HG03135 (cell line): Measurements from ENCODE around the gene LHX5.

Source experiments
- ATAC-seq: cut with Tn5 transposase; IDR thresholded peaks from one replicate; pipeline ENCODE4 v1.9.1; 2021; ENCODE audit warnings: mild to moderate bottlenecking, moderate library complexity; ENCODE audit not compliant: unreplicated experiment

Gene LHX5

DNA sequence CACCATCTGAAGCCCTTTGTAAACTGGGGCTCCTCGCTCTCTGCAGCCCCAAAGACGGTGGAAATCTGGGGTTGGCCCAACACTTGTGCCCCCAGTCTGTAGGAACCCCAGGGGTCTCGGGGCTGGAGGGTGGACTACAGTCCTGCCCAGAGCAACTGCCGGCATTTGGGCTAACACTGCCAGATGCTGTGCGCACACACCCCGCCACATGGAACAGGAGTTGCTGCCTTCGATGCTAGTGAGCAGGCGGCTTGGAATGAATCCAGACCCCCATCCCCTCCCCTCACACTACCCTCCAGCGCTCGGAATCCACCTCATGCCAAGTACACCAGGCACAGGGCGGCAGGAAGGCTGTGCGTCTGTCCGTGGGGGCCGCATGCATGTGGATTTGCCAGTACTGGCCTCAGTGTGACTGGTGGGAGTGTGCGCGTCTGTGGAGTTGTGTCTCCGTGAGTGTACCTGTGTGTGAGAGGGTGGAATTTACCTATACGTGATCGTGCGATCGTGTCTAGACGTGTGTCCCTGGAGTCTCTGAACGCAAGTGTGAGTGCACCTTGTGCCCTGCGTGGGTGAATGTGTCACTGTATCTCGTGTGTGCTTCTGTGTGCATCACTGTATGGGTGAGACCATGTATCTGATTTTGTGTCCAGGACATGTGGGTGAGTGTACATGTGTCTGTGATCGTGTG, 5.1 kb downstream of the LHX5 start:
- ATAC-seq, result no peak

DNA sequence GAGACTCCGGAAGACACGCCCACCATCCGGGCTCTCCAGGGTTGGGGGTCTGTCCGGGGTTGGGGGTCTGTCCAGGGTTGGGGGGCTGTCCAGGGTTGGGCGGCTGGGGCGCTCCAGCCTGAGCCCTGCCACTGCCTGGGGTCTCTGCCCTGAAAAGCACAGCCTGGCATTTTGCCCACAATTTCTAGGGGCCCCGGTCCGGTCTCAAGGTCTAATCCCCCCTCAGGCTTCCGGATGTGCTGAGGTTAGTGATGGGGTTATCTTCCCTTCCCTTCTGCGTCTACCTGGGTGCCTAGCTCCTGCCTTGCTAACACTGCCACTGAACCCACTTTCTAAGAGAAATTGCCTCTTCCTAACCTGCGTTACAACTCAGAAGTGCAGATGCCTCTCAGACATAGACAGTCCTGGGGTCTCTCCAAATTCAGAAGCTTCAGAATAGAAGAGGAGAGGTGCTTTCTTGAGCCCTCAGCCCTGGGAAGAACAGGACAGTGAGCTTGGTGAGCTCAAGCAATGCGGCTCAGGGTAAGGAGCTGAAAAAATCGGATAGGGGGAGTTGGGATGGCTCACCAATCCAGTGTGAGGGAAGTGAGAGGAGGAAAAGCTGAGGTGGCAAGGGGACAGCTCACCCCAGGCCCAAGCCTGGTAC, 5.7 kb downstream of the LHX5 start:
- ATAC-seq, result no peak

GRCh38 chr12:113464852-113465719, 6.6 kb downstream of the LHX5 start:
- ATAC-seq, result no peak

DNA sequence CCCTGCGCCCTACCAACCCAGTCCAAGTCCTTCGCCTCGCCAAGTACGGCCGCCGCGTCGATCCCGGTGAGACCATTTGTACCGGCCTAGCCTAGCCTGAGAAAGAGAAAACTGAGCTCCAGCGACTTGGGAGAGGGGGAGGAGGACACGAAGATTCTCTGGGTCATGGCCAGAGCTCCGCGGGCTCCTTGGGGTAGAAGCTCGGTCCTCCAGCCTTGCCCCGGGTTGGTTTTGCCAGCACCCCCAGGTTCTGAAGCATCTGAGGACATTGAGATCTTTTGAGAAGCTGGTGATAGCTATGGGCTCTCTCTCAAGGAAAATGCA, 7.3 kb downstream of the LHX5 start:
- ATAC-seq, result no peak

DNA sequence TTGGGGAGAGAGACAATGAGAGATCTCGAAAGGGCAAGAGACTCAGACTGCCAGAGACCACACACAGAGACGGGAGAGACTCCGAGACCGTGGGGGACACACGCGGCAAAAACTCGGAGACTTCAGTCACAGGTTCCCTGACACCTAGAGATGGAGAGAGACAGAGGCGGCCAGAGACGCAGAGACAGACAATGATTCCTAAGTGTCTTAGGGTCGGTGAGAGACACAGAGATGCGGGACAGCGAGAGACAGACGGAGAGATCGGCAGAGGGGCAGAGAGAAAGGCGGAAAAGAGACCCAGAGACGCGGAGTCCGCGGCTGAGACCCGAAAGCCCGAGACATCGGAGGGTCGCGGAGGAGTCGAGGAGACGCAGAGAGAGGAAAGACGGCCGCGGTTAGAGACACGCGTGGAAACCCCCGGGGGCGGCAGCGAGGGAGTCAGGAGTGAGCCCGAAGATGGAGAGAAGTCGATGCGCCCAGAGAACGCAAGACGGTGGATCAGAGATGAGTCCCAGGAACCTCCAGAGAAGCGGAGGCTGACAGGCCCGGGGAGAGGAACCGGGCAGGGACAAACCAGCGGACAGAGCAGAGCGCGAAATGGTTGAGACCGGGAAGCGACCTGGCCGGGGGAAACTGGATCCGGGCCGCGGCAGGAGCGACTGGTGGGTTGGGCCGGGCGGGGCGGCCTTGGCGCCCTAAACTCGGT, 7.8 kb downstream of the LHX5 start:
- no peak for ATAC-seq

GRCh38 chr12:113462998-113463745, 8.5 kb downstream of the LHX5 start:
- ATAC-seq, result no peak

- no peak for ATAC-seq
These were observed 9.4 kb downstream of the LHX5 start for GRCh38 chr12:113462117-113462774.

- no peak for ATAC-seq
These were observed 10.0 kb downstream of the LHX5 start for GRCh38 chr12:113461666-113462065.

- ATAC-seq, result no peak
These were observed 11.7 kb downstream of the LHX5 start for GRCh38 chr12:113459981-113460380.

GRCh38 chr12:113457710-113458109, 14.0 kb downstream of the LHX5 start:
- ATAC-seq, result no peak

- ATAC-seq, result no peak
These were observed 14.5 kb downstream of the LHX5 start for GRCh38 chr12:113457185-113457584.

DNA sequence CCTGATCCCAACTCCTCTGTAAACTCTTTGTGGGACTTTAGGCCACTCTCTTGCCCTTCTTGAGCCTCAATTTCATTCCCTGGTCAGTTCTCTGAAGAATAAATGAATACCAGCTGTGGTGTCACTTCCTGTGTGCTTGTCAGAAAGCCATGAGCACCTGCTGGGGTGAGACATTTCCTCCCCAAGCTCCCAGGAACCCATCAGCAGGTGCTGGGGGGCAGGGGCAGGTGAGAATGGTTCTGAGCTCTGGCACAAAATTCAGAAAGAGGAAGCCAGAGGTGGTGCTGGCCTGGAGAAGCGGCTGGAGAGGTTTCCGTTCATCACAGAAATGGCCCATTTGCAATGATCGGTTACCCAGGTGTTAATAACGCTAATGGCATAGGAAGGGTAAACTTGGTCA, 14.9 kb downstream of the LHX5 start:
- ATAC-seq, result no peak

DNA sequence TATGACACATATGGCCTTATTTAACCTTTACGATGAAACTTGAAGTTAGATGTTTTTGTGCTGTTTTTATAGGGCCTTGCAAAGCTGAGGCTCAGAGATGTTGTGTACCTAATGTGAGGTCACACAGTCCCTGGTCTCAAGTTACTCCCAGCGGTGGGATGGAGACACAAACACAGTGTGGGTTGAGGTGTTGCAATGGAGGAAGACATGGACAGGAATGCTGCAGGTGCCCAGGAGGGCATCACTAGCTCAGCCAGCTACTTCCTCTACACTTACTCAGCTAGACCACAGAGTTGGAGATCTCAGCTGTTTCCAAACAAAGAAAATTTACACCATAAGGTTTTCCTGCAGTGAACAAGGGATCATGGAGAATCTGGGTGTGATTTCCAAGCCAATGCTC, 15.5 kb downstream of the LHX5 start:
- no peak for ATAC-seq

DNA sequence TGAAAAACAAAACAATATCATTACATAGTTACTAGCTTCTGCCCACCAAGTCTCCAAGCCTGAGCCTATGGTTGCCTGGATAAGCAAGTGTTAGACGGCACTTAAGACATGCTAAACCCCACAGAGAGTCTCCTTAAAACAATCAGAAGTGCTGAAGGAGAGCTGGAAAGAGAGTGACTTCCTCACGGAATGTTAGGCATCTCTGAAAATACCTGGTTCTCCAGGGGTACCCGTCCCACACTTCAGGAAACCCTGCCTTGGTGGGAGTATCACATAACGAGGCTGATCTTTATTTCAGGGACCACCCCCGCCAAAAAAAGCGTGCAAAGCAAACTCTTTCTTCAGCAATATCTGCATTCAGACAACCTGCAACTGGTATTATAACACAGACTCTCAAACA, 18.3 kb downstream of the LHX5 start:
- no peak for ATAC-seq

GRCh38 chr12:113452458-113452857, 19.2 kb downstream of the LHX5 start:
- no peak for ATAC-seq

DNA sequence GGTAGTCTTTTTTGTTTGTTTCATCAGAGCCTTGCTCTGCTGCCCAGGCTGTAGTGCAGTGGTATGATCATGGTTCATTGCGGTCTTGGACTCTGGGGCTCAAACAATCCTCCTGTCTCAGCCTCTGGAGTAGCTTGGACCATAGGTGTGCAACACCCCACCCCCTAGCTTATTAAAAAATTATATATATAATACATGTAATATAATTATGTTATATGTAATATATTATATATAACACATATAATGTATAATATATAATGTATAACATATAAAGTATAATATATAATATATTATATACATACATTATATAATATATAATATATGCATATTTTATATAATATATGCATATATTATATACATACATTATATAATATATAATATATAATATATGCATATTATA, 21.8 kb downstream of the LHX5 start:
- no peak for ATAC-seq

DNA sequence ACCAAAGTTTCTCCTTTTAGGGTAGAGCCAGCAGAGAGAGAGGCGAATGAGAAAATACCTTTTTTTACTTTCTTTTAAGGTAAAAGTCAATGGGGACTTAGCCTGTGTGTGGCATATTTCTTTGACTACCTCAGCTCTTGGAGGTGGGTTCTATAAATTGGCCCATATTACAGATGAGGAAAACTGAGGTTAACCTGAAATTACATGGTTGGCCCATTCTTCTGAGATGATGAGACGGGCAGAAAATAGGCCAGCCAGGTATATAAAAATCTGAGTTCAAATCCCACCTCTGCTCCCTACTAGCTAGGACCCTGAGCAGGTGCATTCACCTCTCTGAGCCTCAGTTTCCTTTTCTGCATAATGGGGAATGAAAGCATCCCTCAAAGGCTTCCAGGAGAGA, 22.4 kb downstream of the LHX5 start:
- ATAC-seq, result no peak

DNA sequence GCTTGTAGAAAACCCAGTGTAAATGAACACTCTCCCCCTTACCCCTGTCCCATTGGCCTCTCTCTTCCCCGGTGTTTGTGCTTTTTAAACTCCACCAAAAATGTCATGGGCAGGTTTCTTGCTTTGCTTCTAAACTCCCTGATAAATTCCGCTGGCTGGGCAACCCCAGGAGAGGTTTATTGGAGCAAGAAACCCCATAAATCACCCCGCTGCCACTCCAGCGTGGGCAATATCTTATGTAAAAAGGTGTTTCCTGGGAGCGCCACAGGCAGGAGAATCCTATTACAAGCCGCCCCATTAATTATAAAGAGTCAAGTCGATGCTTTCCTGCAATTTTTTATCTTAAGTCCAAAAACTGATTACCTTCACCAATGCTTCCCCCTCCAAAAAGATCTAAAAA, 22.8 kb downstream of the LHX5 start:
- no peak for ATAC-seq

- ATAC-seq, result no peak
These were observed 26.0 kb downstream of the LHX5 start for GRCh38 chr12:113445544-113446171.

DNA sequence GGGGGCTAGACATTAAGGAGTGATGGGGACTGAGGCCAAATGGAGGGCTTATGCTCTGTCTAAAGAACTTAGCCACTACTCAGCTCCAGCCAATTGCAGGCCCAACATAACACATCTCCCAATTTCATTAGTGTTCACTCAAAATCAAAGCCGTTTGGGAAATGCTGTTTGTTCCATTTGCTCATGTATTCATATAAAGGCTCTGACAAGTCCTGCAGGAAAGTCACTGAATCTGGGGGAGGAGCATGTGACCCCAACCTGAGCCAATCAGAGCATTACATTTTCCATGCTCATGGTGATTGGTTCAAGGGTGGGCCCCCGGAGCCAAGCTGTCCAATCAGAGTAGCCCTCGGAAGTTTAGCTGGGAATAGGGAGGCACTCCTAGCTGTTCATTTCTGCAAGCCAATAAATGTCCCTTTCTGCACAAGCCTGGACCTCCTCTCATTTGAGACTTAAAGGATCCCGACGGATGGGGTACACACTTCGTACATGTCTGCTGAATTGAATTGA, 28.6 kb downstream of the LHX5 start:
- no peak for ATAC-seq
